ENCODE data around the gene IFFO2. TPM values are rescaled to one million over a fixed set of nuclear protein-coding genes. Genes with fewer than 3 reads are reported as not detected.
A peak's percentile ranks its signal among the peaks of the same experiment; 100 is the strongest.

IFFO2 gene
- total and polyA plus RNA-seq, 2 of the 13 experiments (the other 11 are each of a cell fraction or from before 2014, with no cell fraction given) = 7.3 to 16.7 TPM

DNA sequence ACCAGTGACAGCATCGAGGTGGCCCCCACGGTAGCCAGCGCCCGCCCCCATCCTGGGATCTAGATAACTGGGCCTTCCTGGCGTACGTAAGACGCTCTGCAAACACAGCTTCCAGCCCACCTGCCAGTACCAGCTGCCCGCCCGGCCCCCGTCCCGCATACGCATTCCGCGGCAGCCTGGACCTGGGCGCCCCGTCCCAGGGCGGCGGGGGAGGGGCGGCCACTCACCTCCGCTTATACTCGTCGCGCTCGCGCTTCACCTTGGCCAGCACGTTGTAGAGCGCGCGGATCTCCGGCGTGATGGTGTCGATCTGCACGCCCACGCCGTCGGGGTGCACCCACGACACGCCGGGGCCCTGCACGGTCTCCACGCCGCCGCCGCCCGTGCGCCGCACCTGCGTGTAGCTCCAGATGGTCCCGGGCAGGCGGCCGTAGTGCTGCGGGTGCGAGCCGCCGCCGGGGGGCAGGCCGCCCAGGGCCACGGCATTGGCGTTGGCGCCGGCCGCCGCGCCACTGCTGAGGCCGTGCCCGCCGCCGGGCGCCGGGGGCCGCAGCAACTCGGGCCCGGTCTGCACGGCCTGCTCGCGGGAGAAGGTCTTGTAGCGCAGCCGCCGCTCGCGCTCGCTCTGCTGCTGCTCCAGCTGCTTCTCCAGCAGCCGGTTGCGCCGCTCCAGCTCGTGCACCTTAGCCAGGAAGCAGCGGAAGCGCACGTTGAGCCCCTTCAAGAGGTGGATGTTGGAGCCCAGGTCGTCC lies 859 bp downstream of the IFFO2 start (continued):
- TF ChIP-seq MAFK (conservative IDR thresholded peaks at IDR 0.05 in 1 of 2, IDR thresholded peaks at IDR 0.05 in 1 of 2; ENCODE audit: low read length in 2 of 2) = no peak
- TF ChIP-seq STAG1 (CRISPR knock-in tag; IDR thresholded peaks at IDR 0.05) = no peak
- TF ChIP-seq ZNF30 (CRISPR knock-in tag; IDR thresholded peaks at IDR 0.05) = no peak
- TF ChIP-seq IKZF1 (IDR thresholded peaks at IDR 0.05) = no peak
- no peak for TF ChIP-seq ONECUT2 (CRISPR knock-in tag; IDR thresholded peaks at IDR 0.05)
- TF ChIP-seq, protein P1, sequence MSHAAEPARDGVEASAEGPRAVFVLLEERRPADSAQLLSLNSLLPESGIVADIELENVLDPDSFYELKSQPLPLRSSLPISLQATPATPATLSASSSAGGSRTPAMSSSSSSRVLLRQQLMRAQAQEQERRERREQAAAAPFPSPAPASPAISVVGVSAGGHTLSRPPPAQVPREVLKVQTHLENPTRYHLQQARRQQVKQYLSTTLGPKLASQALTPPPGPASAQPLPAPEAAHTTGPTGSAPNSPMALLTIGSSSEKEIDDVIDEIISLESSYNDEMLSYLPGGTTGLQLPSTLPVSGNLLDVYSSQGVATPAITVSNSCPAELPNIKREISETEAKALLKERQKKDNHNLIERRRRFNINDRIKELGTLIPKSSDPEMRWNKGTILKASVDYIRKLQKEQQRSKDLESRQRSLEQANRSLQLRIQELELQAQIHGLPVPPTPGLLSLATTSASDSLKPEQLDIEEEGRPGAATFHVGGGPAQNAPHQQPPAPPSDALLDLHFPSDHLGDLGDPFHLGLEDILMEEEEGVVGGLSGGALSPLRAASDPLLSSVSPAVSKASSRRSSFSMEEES (CRISPR knock-in tag; IDR thresholded peaks at IDR 0.05) = no peak
- no peak for TF ChIP-seq REL (CRISPR knock-in tag; conservative IDR thresholded peaks at IDR 0.05)
- TF ChIP-seq DNMT3B (CRISPR knock-in tag; conservative IDR thresholded peaks at IDR 0.05) = no peak
- TF ChIP-seq, protein P2, sequence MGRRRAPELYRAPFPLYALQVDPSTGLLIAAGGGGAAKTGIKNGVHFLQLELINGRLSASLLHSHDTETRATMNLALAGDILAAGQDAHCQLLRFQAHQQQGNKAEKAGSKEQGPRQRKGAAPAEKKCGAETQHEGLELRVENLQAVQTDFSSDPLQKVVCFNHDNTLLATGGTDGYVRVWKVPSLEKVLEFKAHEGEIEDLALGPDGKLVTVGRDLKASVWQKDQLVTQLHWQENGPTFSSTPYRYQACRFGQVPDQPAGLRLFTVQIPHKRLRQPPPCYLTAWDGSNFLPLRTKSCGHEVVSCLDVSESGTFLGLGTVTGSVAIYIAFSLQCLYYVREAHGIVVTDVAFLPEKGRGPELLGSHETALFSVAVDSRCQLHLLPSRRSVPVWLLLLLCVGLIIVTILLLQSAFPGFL (CRISPR knock-in tag; IDR thresholded peaks at IDR 0.05) = no peak
- no peak for TF ChIP-seq NFIB (CRISPR knock-in tag; IDR thresholded peaks at IDR 0.05; ENCODE audit: borderline replicate concordance)
- peak; percentile 88 for TF ChIP-seq ZNF777 (CRISPR knock-in tag; IDR thresholded peaks at IDR 0.05)
- TF ChIP-seq, protein P3, sequence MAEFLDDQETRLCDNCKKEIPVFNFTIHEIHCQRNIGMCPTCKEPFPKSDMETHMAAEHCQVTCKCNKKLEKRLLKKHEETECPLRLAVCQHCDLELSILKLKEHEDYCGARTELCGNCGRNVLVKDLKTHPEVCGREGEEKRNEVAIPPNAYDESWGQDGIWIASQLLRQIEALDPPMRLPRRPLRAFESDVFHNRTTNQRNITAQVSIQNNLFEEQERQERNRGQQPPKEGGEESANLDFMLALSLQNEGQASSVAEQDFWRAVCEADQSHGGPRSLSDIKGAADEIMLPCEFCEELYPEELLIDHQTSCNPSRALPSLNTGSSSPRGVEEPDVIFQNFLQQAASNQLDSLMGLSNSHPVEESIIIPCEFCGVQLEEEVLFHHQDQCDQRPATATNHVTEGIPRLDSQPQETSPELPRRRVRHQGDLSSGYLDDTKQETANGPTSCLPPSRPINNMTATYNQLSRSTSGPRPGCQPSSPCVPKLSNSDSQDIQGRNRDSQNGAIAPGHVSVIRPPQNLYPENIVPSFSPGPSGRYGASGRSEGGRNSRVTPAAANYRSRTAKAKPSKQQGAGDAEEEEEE (CRISPR knock-in tag; IDR thresholded peaks at IDR 0.05; ENCODE audit: borderline replicate concordance) = no peak
- no peak for TF ChIP-seq BCL6 (CRISPR knock-in tag; IDR thresholded peaks at IDR 0.05)
- peak; percentile 51; the same call in 1 of the 2 replicates for TF ChIP-seq ZNF430 (CRISPR knock-in tag; IDR thresholded peaks at IDR 0.05)
- no peak for TF ChIP-seq PHB2 (IDR thresholded peaks at IDR 0.05; ENCODE audit: partially characterized antibody)
- no peak for TF ChIP-seq BRD4 (CRISPR knock-in tag; IDR thresholded peaks at IDR 0.05)
- no peak for TF ChIP-seq PAWR (CRISPR knock-in tag; IDR thresholded peaks at IDR 0.05; ENCODE audit: borderline replicate concordance)
- TF ChIP-seq ESRRA (CRISPR knock-in tag; IDR thresholded peaks at IDR 0.05; ENCODE audit: low read depth) = no peak
- no peak for TF ChIP-seq ZNF432 (CRISPR knock-in tag; IDR thresholded peaks at IDR 0.05; ENCODE audit: borderline replicate concordance)
- no peak; the same call in 1 of the 2 replicates for TF ChIP-seq HES4 (CRISPR knock-in tag; IDR thresholded peaks at IDR 0.05; ENCODE audit: borderline replicate concordance)
- TF ChIP-seq ZNF224 (CRISPR knock-in tag; IDR thresholded peaks at IDR 0.05) = no peak
- no peak for TF ChIP-seq NRL (CRISPR knock-in tag; IDR thresholded peaks at IDR 0.05; ENCODE audit: borderline replicate concordance)
- TF ChIP-seq ATF7-NPFF (CRISPR knock-in tag; IDR thresholded peaks at IDR 0.05; ENCODE audit: low read depth) = no peak; the same call in 1 of the 2 replicates
- no peak for TF ChIP-seq ZNF101 (CRISPR knock-in tag; IDR thresholded peaks at IDR 0.05; ENCODE audit: borderline replicate concordance, low read depth)
- no peak for TF ChIP-seq ZNF83 (CRISPR knock-in tag; IDR thresholded peaks at IDR 0.05; ENCODE audit: borderline replicate concordance)
- TF ChIP-seq HOXD1 (CRISPR knock-in tag; IDR thresholded peaks at IDR 0.05) = no peak; the same call in 1 of the 2 replicates
- no peak for TF ChIP-seq NKX3-1 (CRISPR knock-in tag; IDR thresholded peaks at IDR 0.05)
- no peak for TF ChIP-seq ZNF446 (CRISPR knock-in tag; IDR thresholded peaks at IDR 0.05)
- no peak for TF ChIP-seq ZKSCAN1 (IDR thresholded peaks at IDR 0.05; ENCODE audit: low read length)
- no peak for TF ChIP-seq ZSCAN9 (CRISPR knock-in tag; IDR thresholded peaks at IDR 0.05; ENCODE audit: borderline replicate concordance)
